H9 (cell line): ENCODE measurements around the gene MPZL1. TPM values are rescaled to one million over a fixed set of nuclear protein-coding genes. Genes with fewer than 3 reads are reported as not detected.

Experiments
- DNase-seq: peaks from one replicate; pipeline ENCODE4 v3.0.0-alpha.2; 2017
- H2AFZ ChIP-seq: one replicate; pipeline ENCODE4 v1.6.1; 2013; ENCODE audit warnings: mild to moderate bottlenecking, low read length, control low read depth, moderate library complexity
- H2AK5ac ChIP-seq: 2 replicates; pipeline ENCODE4 v1.6.1; 2013; ENCODE audit warnings: low read length, control low read depth, mixed read lengths; ENCODE audit not compliant: insufficient read length
- H2BK120ac ChIP-seq: one replicate; pipeline ENCODE4 v1.6.1; 2013; ENCODE audit warnings: low read depth, mild to moderate bottlenecking, low read length, control low read depth, inconsistent platforms; ENCODE audit not compliant: poor library complexity, severe bottlenecking
- H2BK12ac ChIP-seq: 2 replicates; pipeline ENCODE4 v1.6.1; 2013; ENCODE audit warnings: low read length, control low read depth, mixed read lengths, low read depth; ENCODE audit not compliant: insufficient read length
- H2BK15ac ChIP-seq: 2 replicates; pipeline ENCODE4 v1.6.1; 2013; ENCODE audit warnings: low read depth, low read length, control low read depth
- H2BK20ac ChIP-seq: one replicate; pipeline ENCODE4 v1.6.1; 2013; ENCODE audit warnings: low read depth, mild to moderate bottlenecking, low read length, control low read depth, inconsistent platforms; ENCODE audit not compliant: poor library complexity, severe bottlenecking
- H2BK5ac ChIP-seq: 2 replicates; pipeline ENCODE4 v1.6.1; 2013; ENCODE audit warnings: low read length, control low read depth, mixed read lengths; ENCODE audit not compliant: insufficient read length
- H3K14ac ChIP-seq: 2 replicates; pipeline ENCODE4 v1.6.1; 2013; ENCODE audit warnings: low read length, control low read depth; ENCODE audit not compliant: insufficient read depth
- H3K18ac ChIP-seq: 2 replicates; pipeline ENCODE4 v1.6.1; 2013; ENCODE audit warnings: low read depth, mild to moderate bottlenecking, mixed read lengths, low read length, control low read depth; ENCODE audit not compliant: insufficient read length
- H3K23ac ChIP-seq: 2 replicates; pipeline ENCODE4 v1.6.1; 2013; ENCODE audit warnings: low read length, control low read depth, mixed read lengths, low read depth; ENCODE audit not compliant: insufficient read length
- H3K23me2 ChIP-seq: 2 replicates; pipeline ENCODE4 v1.6.1; 2013; ENCODE audit warnings: low read depth, mild to moderate bottlenecking, mixed read lengths, low read length, control low read depth; ENCODE audit not compliant: insufficient read length, poor library complexity, severe bottlenecking
- H3K27ac ChIP-seq: 2 replicates; pipeline ENCODE4 v1.5.1; 2013; ENCODE audit warnings: low read length, control low read depth, mixed read lengths, low read depth; ENCODE audit not compliant: insufficient read length
- H3K27me3 ChIP-seq: 2 replicates; pipeline ENCODE4 v1.6.1; 2013; ENCODE audit warnings: low read length, control low read depth, inconsistent platforms; ENCODE audit not compliant: insufficient read depth
- H3K4ac ChIP-seq: 2 replicates; pipeline ENCODE4 v1.6.1; 2013; ENCODE audit warnings: low read depth, mild to moderate bottlenecking, control low read depth, inconsistent platforms, low read length, moderate library complexity
- H3K4me1 ChIP-seq: 2 replicates; pipeline ENCODE4 v1.6.1; 2013; ENCODE audit warnings: low read length, control low read depth, inconsistent platforms; ENCODE audit not compliant: insufficient read depth
- H3K4me2 ChIP-seq: 2 replicates; pipeline ENCODE4 v1.6.1; 2013; ENCODE audit warnings: low read length, control low read depth, mixed read lengths; ENCODE audit not compliant: insufficient read length, insufficient read depth
- H3K56ac ChIP-seq: 2 replicates; pipeline ENCODE4 v1.6.1; 2013; ENCODE audit warnings: low read depth, mild to moderate bottlenecking, mixed read lengths, low read length, control low read depth; ENCODE audit not compliant: insufficient read length
- H3K79me1 ChIP-seq: 2 replicates; pipeline ENCODE4 v1.6.1; 2013; ENCODE audit warnings: low read depth, mild to moderate bottlenecking, moderate library complexity, low read length, control low read depth, inconsistent platforms; ENCODE audit not compliant: insufficient read depth, poor library complexity, severe bottlenecking
- H3K79me2 ChIP-seq: 2 replicates; pipeline ENCODE4 v1.6.1; 2013; ENCODE audit warnings: low read length, control low read depth, inconsistent platforms; ENCODE audit not compliant: insufficient read depth
- H3K9ac ChIP-seq: 2 replicates; pipeline ENCODE4 v1.6.1; 2013; ENCODE audit warnings: low read length, control low read depth, mixed read lengths; ENCODE audit not compliant: insufficient read length; ENCODE audit errors: extremely low read depth
- H3K9me3 ChIP-seq: one replicate; pipeline ENCODE4 v1.6.1; 2013; ENCODE audit warnings: low read depth, low read length, inconsistent platforms; ENCODE audit not compliant: control insufficient read depth
- H3T11ph ChIP-seq: one replicate; pipeline ENCODE4 v1.6.1; 2013; ENCODE audit warnings: mild to moderate bottlenecking, low read length, control low read depth, inconsistent platforms
- H4K20me1 ChIP-seq: one replicate; pipeline ENCODE4 v1.6.1; 2013; ENCODE audit not compliant: control insufficient read depth, insufficient read length, insufficient read depth
- H4K5ac ChIP-seq: 2 replicates; pipeline ENCODE4 v1.6.1; 2013; ENCODE audit warnings: low read depth, mild to moderate bottlenecking, mixed read lengths, low read length, control low read depth; ENCODE audit not compliant: insufficient read length
- H4K8ac ChIP-seq: replicated peaks from 2 replicates; pipeline ENCODE4 v1.6.1; 2013; ENCODE audit warnings: low read length, control low read depth, mixed read lengths, low read depth; ENCODE audit not compliant: insufficient read length
- H4K91ac ChIP-seq: 2 replicates; pipeline ENCODE4 v1.6.1; 2013; ENCODE audit warnings: low read depth, mild to moderate bottlenecking, moderate library complexity, mixed read lengths, low read length, control low read depth; ENCODE audit not compliant: insufficient read length
- H3K27ac Mint-ChIP-seq, 3 experiments: 2 replicates in 2 of 3; 3 replicates in 1 of 3; pipeline ENCODE4 v1.8.0; 2020 to 2021; ENCODE audit warnings: mixed read lengths in 3 of 3, mild to moderate bottlenecking in 1 of 3, moderate library complexity in 1 of 3
- H3K27me3 Mint-ChIP-seq: 2 replicates; pipeline ENCODE4 v1.8.0; 2021; ENCODE audit warnings: low read depth, mild to moderate bottlenecking, moderate library complexity, mixed read lengths
- H3K36me3 Mint-ChIP-seq, 3 experiments: 2 replicates in 2 of 3; 3 replicates in 1 of 3; pipeline ENCODE4 v1.8.0; 2020 to 2021; ENCODE audit warnings: low read depth in 3 of 3, mixed read lengths in 3 of 3; ENCODE audit not compliant: insufficient read depth in 1 of 3
- H3K4me1 Mint-ChIP-seq, 2 experiments: 2 replicates each; pipeline ENCODE4 v1.8.0; 2020; ENCODE audit warnings: mixed read lengths in 2 of 2
- H3K4me3 Mint-ChIP-seq, 2 experiments: 2 replicates in 1 of 2; 3 replicates in 1 of 2; pipeline ENCODE4 v1.8.0; 2020 to 2021; ENCODE audit warnings: mild to moderate bottlenecking in 2 of 2, mixed read lengths in 2 of 2, moderate library complexity in 1 of 2
- H3K9me3 Mint-ChIP-seq, 2 experiments: 2 replicates in 1 of 2; 3 replicates in 1 of 2; pipeline ENCODE4 v1.8.0; 2020; ENCODE audit warnings: mild to moderate bottlenecking in 2 of 2, mixed read lengths in 2 of 2, moderate library complexity in 1 of 2
- WGBS: extraction: QIAGEN DNeasy Blood & Tissue Kit; methylation state at CpG from one replicate; pipeline ENCODE4 v1.1.7; 2013; ENCODE audit warnings: missing lambda C conversion rate, low lambda C conversion rate, mixed read lengths; ENCODE audit not compliant: insufficient read length; ENCODE audit errors: extremely low coverage; 5-methylcytosine and 5-hydroxymethylcytosine counted together
- total RNA-seq: library from RNA; stranded (reverse); gene quantifications from 2 replicates; pipeline ENCODE4 v1.2.1, GENCODE V29; 2021
- TF ChIP-seq, protein P1 (sequence below): fragments of 200-600 bp; sonication (generic); conservative IDR thresholded peaks from 3 replicates; pipeline ENCODE4 v1.8.0; 2021; ENCODE audit warnings: antibody characterized with exemption, mild to moderate bottlenecking

MPZL1 gene
- total RNA-seq, 1 experiment from 2014 or later, result 60.7 TPM

DNA sequence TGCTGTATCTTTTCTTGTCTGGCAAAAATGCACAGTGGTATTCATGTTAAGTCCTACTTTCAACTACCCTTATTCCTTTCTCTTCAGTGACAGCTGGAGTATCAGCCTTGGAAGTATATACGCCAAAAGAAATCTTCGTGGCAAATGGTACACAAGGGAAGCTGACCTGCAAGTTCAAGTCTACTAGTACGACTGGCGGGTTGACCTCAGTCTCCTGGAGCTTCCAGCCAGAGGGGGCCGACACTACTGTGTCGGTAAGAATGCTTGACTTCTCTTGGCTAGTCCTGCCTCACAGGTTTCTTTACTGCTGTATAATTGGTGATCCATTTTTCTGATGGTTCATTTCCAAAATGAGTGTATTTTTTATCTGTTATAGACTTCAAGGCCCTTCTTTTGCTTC lies 43.7 kb downstream of the MPZL1 start:
- Mint-ChIP-seq H3K4me3 (no peak overlapping the region), H3K27ac (no peak overlapping the region), H3K36me3 (peaks cover 30 to 40% (median 38%) of the 10 kb centered on the region in 3 experiments), H3K4me1 (peaks cover 16 to 26% of the 10 kb centered on the region in 2 experiments), H3K27me3 (peaks cover 38% of the 10 kb centered on the region), H3K9me3 (no peaks in the 10 kb centered on the region; a peak in 1 of 5 replicates)
- Histone ChIP-seq H3K56ac (no peak overlapping the region), H4K8ac (no peak overlapping the region), H2BK120ac (no peak overlapping the region), H3K18ac (no peak overlapping the region), H3K79me2 (no peaks in the 10 kb centered on the region), H3K4me2 (no peak overlapping the region), H3K9me3 (no peaks in the 10 kb centered on the region), H4K20me1 (no peaks in the 10 kb centered on the region), H4K5ac (no peak overlapping the region), H2AFZ (no peak overlapping the region), H2AK5ac (no peak overlapping the region), H3K79me1 (peaks cover 2% of the 10 kb centered on the region), H3K9ac (no peak overlapping the region), H3T11ph (no peak overlapping the region), H3K14ac (no peak overlapping the region), H3K23ac (no peak overlapping the region), H3K27me3 (no peaks in the 10 kb centered on the region; the same call in 1 of the 2 replicates), H2BK15ac (no peak overlapping the region), H4K91ac (no peak overlapping the region), H2BK12ac (no peak overlapping the region), H2BK20ac (no peak overlapping the region), H3K4me1 (no peaks in the 10 kb centered on the region), H3K4ac (no peak overlapping the region), H2BK5ac (no peak overlapping the region), H3K23me2 (no peaks in the 10 kb centered on the region), H3K27ac (no peak overlapping the region)
- TF ChIP-seq, protein P1, sequence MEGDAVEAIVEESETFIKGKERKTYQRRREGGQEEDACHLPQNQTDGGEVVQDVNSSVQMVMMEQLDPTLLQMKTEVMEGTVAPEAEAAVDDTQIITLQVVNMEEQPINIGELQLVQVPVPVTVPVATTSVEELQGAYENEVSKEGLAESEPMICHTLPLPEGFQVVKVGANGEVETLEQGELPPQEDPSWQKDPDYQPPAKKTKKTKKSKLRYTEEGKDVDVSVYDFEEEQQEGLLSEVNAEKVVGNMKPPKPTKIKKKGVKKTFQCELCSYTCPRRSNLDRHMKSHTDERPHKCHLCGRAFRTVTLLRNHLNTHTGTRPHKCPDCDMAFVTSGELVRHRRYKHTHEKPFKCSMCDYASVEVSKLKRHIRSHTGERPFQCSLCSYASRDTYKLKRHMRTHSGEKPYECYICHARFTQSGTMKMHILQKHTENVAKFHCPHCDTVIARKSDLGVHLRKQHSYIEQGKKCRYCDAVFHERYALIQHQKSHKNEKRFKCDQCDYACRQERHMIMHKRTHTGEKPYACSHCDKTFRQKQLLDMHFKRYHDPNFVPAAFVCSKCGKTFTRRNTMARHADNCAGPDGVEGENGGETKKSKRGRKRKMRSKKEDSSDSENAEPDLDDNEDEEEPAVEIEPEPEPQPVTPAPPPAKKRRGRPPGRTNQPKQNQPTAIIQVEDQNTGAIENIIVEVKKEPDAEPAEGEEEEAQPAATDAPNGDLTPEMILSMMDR, result no peak
- WGBS, result no CpG with 5 or more reads among the region's 6 CpGs
- DNase-seq, result no peak
